ENCODE results near the gene TMEM164.

DNA sequence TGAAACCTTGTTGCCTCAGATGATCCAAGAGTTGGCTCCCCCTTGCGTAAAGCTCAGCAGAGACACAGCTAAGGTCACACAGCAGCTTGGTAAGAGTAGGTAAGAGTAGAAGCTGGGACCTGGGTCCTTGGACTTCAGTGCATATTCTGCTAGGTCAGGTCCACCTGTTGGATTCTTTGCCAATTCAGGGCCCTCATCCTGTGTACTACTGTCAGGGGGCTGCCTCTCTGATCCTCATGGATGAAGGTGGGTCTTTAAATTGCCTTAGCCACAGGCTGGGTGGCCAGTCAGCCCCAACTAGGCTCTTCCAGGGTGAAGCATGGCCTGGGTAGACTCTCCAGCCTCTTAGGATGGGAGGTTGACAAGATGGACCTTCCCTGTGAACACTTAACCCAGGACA, 159.2 kb downstream of the TMEM164 start:
- TF ChIP-seq, protein P1, sequence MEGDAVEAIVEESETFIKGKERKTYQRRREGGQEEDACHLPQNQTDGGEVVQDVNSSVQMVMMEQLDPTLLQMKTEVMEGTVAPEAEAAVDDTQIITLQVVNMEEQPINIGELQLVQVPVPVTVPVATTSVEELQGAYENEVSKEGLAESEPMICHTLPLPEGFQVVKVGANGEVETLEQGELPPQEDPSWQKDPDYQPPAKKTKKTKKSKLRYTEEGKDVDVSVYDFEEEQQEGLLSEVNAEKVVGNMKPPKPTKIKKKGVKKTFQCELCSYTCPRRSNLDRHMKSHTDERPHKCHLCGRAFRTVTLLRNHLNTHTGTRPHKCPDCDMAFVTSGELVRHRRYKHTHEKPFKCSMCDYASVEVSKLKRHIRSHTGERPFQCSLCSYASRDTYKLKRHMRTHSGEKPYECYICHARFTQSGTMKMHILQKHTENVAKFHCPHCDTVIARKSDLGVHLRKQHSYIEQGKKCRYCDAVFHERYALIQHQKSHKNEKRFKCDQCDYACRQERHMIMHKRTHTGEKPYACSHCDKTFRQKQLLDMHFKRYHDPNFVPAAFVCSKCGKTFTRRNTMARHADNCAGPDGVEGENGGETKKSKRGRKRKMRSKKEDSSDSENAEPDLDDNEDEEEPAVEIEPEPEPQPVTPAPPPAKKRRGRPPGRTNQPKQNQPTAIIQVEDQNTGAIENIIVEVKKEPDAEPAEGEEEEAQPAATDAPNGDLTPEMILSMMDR (conservative IDR thresholded peaks at IDR 0.05), result no peak
- TF ChIP-seq ZFX (IDR thresholded peaks at IDR 0.05), result no peak

Data from C4-2B (cell line).